ENCODE measurements around the gene ETV6. TPM values are rescaled to one million over a fixed set of nuclear protein-coding genes. Genes with fewer than 3 reads are reported as not detected.

Gene ETV6
- total and polyA plus RNA-seq, 5 experiments from 2014 or later, result 0.94 to 13.2 (median 2.2) TPM

- no peak for ATAC-seq
- H3K36me3 Mint-ChIP-seq, result peaks cover 25 to 81% (median 59%) of the 10 kb centered on the region in 3 donors
- H3K9me3 Mint-ChIP-seq, result no peaks in the 10 kb centered on the region
- POLR2A ChIA-PET, result no interaction called here
- H3K4me3 Mint-ChIP-seq, result no peak overlapping the region
- DNase-seq, result no peak
- H3K27ac Mint-ChIP-seq, result no peak overlapping the region
- peaks cover 0 to 13% (median 4%) of the 10 kb centered on the region in 4 donors for H3K4me1 Mint-ChIP-seq
- no peaks in the 10 kb centered on the region for H3K27me3 Mint-ChIP-seq
Measured at GRCh38 chr12:11886339-11886738, 236.9 kb downstream of the ETV6 start.

GRCh38 chr12:11888029-11888428 is 238.6 kb downstream of the ETV6 start:
- ATAC-seq (no peak), DNase-seq (no peak)
- Mint-ChIP-seq H3K36me3 (peaks cover 25 to 89% (median 55%) of the 10 kb centered on the region in 3 donors), H3K9me3 (no peaks in the 10 kb centered on the region), H3K27ac (no peak overlapping the region), H3K4me3 (no peak overlapping the region), H3K4me1 (peaks cover 0 to 13% (median 4%) of the 10 kb centered on the region in 4 donors), H3K27me3 (no peaks in the 10 kb centered on the region)
- POLR2A ChIA-PET, result no interaction called here

- POLR2A ChIA-PET, result no interaction called here
- Mint-ChIP-seq H3K9me3 (no peaks in the 10 kb centered on the region), H3K36me3 (peaks cover 19 to 61% (median 42%) of the 10 kb centered on the region in 3 donors), H3K27ac (peak overlapping the region in 1 of 10 donors; percentile 19), H3K27me3 (no peaks in the 10 kb centered on the region), H3K4me3 (no peak overlapping the region), H3K4me1 (peaks cover 7 to 29% (median 10%) of the 10 kb centered on the region in 4 donors)
- DNase-seq (no peak), ATAC-seq (no peak)
Measured at GRCh38 chr12:11891346-11891745, 241.9 kb downstream of the ETV6 start.

- Mint-ChIP-seq H3K27ac (peak overlapping the region in 1 of 10 donors; percentile 19), H3K4me1 (peaks cover 7 to 33% (median 10%) of the 10 kb centered on the region in 4 donors), H3K27me3 (no peaks in the 10 kb centered on the region), H3K9me3 (no peaks in the 10 kb centered on the region), H3K36me3 (peaks cover 14 to 56% (median 36%) of the 10 kb centered on the region in 3 donors), H3K4me3 (no peak overlapping the region)
- ATAC-seq (no peak), DNase-seq (no peak)
- POLR2A ChIA-PET, result interaction anchor here (0.7 kb wide), 1 partner anchor 247 kb away, joined by 3 read pairs; no protein-coding TSS in a partner anchor
Measured at GRCh38 chr12:11891754-11892386, 242.4 kb downstream of the ETV6 start.

- Mint-ChIP-seq H3K4me1 (peaks cover 9 to 37% (median 10%) of the 10 kb centered on the region in 4 donors), H3K27me3 (peaks cover 0 to 3% (median 0%) of the 10 kb centered on the region in 5 donors), H3K9me3 (peaks cover 0 to 1% (median 0%) of the 10 kb centered on the region in 9 donors), H3K36me3 (peaks cover 13 to 35% (median 23%) of the 10 kb centered on the region in 3 donors), H3K4me3 (no peak overlapping the region), H3K27ac (no peak overlapping the region)
- POLR2A ChIA-PET, result no interaction called here
- no peak for ATAC-seq
- DNase-seq, result no peak
Measured at GRCh38 chr12:11893998-11894397, 244.5 kb downstream of the ETV6 start.

GRCh38 chr12:11894890-11895289 is 245.4 kb downstream of the ETV6 start:
- Mint-ChIP-seq H3K36me3 (peaks cover 4 to 28% (median 17%) of the 10 kb centered on the region in 3 donors), H3K27me3 (peaks cover 0 to 3% (median 0%) of the 10 kb centered on the region in 5 donors), H3K4me1 (peaks cover 4 to 29% (median 10%) of the 10 kb centered on the region in 4 donors), H3K9me3 (peaks cover 0 to 1% (median 0%) of the 10 kb centered on the region in 9 donors), H3K27ac (peak overlapping the region in 4 of 10 donors; percentile 6 to 56 (median 14)), H3K4me3 (peak overlapping the region in 3 of 10 donors; percentile 1 to 19 (median 10))
- ATAC-seq (peak in 1 of 2 donors; percentile 30), DNase-seq (no peak)
- POLR2A ChIA-PET, result no interaction called here

GRCh38 chr12:11895421-11896078 is 246.1 kb downstream of the ETV6 start:
- Mint-ChIP-seq H3K4me3 (no peak overlapping the region), H3K27ac (no peak overlapping the region)
- POLR2A ChIA-PET, result no interaction called here

GRCh38 chr12:11896417-11896929 is 247.0 kb downstream of the ETV6 start:
- POLR2A ChIA-PET, result no interaction called here
- peak overlapping the region in 1 of 10 donors; percentile 59 for H3K27ac Mint-ChIP-seq
- ATAC-seq (no peak), DNase-seq (no peak)
- H3K4me1 Mint-ChIP-seq, result peaks cover 4 to 29% (median 10%) of the 10 kb centered on the region in 4 donors
- no peak overlapping the region for H3K4me3 Mint-ChIP-seq
- peaks cover 0 to 1% (median 0%) of the 10 kb centered on the region in 9 donors for H3K9me3 Mint-ChIP-seq
- peaks cover 0 to 16% (median 11%) of the 10 kb centered on the region in 3 donors for H3K36me3 Mint-ChIP-seq
- peaks cover 0 to 3% (median 0%) of the 10 kb centered on the region in 5 donors for H3K27me3 Mint-ChIP-seq

More at GRCh38 chr12:11895421-11896078, 246.1 kb downstream of the ETV6 start:
- H3K27me3 Mint-ChIP-seq, result peaks cover 0 to 3% (median 0%) of the 10 kb centered on the region in 5 donors
- peaks cover 4 to 25% (median 15%) of the 10 kb centered on the region in 3 donors for H3K36me3 Mint-ChIP-seq
- ATAC-seq, result no peak
- DNase-seq, result no peak
- H3K9me3 Mint-ChIP-seq, result peaks cover 0 to 1% (median 0%) of the 10 kb centered on the region in 9 donors
- peaks cover 4 to 29% (median 10%) of the 10 kb centered on the region in 4 donors for H3K4me1 Mint-ChIP-seq

- Mint-ChIP-seq H3K4me3 (no peak overlapping the region), H3K4me1 (peaks cover 4 to 32% (median 11%) of the 10 kb centered on the region in 4 donors), H3K9me3 (peaks cover 0 to 1% (median 0%) of the 10 kb centered on the region in 9 donors), H3K36me3 (peaks cover 0 to 6% (median 3%) of the 10 kb centered on the region in 3 donors), H3K27me3 (peaks cover 0 to 3% (median 0%) of the 10 kb centered on the region in 5 donors), H3K27ac (no peak overlapping the region)
- ATAC-seq, result no peak
- POLR2A ChIA-PET, result no interaction called here
- DNase-seq, result no peak
Measured at GRCh38 chr12:11897923-11898322, 248.4 kb downstream of the ETV6 start.

- POLR2A ChIA-PET, result no interaction called here
- peaks cover 10 to 18% (median 13%) of the 10 kb centered on the region in 4 donors for H3K4me1 Mint-ChIP-seq
- H3K4me3 Mint-ChIP-seq, result no peak overlapping the region
- H3K36me3 Mint-ChIP-seq, result peaks cover 0 to 6% (median 0%) of the 10 kb centered on the region in 3 donors
- H3K9me3 Mint-ChIP-seq, result peaks cover 0 to 12% (median 6%) of the 10 kb centered on the region in 9 donors
- no peak for DNase-seq
- peaks cover 0 to 3% (median 0%) of the 10 kb centered on the region in 5 donors for H3K27me3 Mint-ChIP-seq
- H3K27ac Mint-ChIP-seq, result peak overlapping the region in 1 of 10 donors; percentile 47
- no peak for ATAC-seq
Measured at GRCh38 chr12:11901701-11902524, 252.4 kb downstream of the ETV6 start.

GRCh38 chr12:11902525-11902875 is 253.0 kb downstream of the ETV6 start:
- Mint-ChIP-seq H3K27ac (peak overlapping the region in 1 of 10 donors; percentile 47), H3K4me1 (peaks cover 9 to 17% (median 12%) of the 10 kb centered on the region in 4 donors), H3K27me3 (peaks cover 0 to under 1% (median 0%) of the 10 kb centered on the region in 5 donors), H3K9me3 (peaks cover 0 to 13% (median 9%) of the 10 kb centered on the region in 9 donors), H3K36me3 (peaks cover 0 to 6% (median 0%) of the 10 kb centered on the region in 3 donors), H3K4me3 (no peak overlapping the region)
- POLR2A ChIA-PET, result no interaction called here
- no peak for DNase-seq
- ATAC-seq, result no peak

- Mint-ChIP-seq H3K36me3 (peaks cover 0 to 18% (median 6%) of the 10 kb centered on the region in 3 donors), H3K4me3 (no peak overlapping the region), H3K27me3 (peaks cover 0 to 3% (median 0%) of the 10 kb centered on the region in 5 donors), H3K4me1 (peaks cover 7 to 16% (median 12%) of the 10 kb centered on the region in 4 donors), H3K27ac (no peak overlapping the region), H3K9me3 (peaks cover 0 to 28% (median 18%) of the 10 kb centered on the region in 9 donors)
- ATAC-seq (no peak), DNase-seq (no peak)
- POLR2A ChIA-PET, result no interaction called here
Measured at GRCh38 chr12:11904124-11904523, 254.7 kb downstream of the ETV6 start.
